Liver (tissue), 9 donors: ENCODE measurements around the gene TCF19. TPM values are rescaled to one million over a fixed set of nuclear protein-coding genes. Genes with fewer than 3 reads are reported as not detected.

ENCODE experiments used
- DNase-seq: peaks from one replicate; pipeline ENCODE4 v3.0.0-alpha.2; 2017; ENCODE audit warnings: low spot score
- H3K27ac ChIP-seq, 2 donors: one replicate each; pipeline ENCODE4 v1.7.0; 2013; ENCODE audit warnings: inconsistent platforms in 2 of 2, low read length in 2 of 2, control low read depth in 1 of 2, low read depth in 1 of 2, mild to moderate bottlenecking in 1 of 2
- H3K27me3 ChIP-seq, 4 donors: one replicate each; pipeline versions ENCODE4 v1.6.1 to v1.7.0; 2013; ENCODE audit warnings: low read length in 3 of 4, inconsistent platforms in 1 of 4, mild to moderate bottlenecking in 1 of 4, moderate library complexity in 1 of 4; ENCODE audit not compliant: control insufficient read depth in 4 of 4, insufficient read depth in 4 of 4
- H3K36me3 ChIP-seq, 4 donors: one replicate each; pipeline versions ENCODE4 v1.6.1 to v1.7.0; 2013; ENCODE audit warnings: low read length in 3 of 4, mild to moderate bottlenecking in 3 of 4, low read depth in 1 of 4, moderate library complexity in 1 of 4; ENCODE audit not compliant: control insufficient read depth in 4 of 4, insufficient read depth in 3 of 4
- H3K4me1 ChIP-seq, 4 donors: one replicate each; pipeline versions ENCODE4 v1.6.1 to v1.7.0; 2013; ENCODE audit warnings: low read length in 3 of 4, mild to moderate bottlenecking in 3 of 4, moderate library complexity in 1 of 4; ENCODE audit not compliant: control insufficient read depth in 4 of 4, insufficient read depth in 4 of 4
- H3K4me3 ChIP-seq, 3 donors: one replicate each; pipeline versions ENCODE4 v1.6.1 to v1.7.0; 2013; ENCODE audit warnings: low read length in 3 of 3, control low read depth in 1 of 3, low read depth in 1 of 3, mild to moderate bottlenecking in 1 of 3
- H3K9ac ChIP-seq, 2 donors: one replicate each; pipeline ENCODE4 v1.7.0; 2013; ENCODE audit warnings: low read length in 2 of 2, mild to moderate bottlenecking in 2 of 2, moderate library complexity in 2 of 2, control low read depth in 1 of 2, low read depth in 1 of 2
- H3K9me3 ChIP-seq, 4 donors: one replicate each; pipeline versions ENCODE4 v1.6.1 to v1.7.0; 2013; ENCODE audit warnings: low read length in 3 of 4; ENCODE audit not compliant: control insufficient read depth in 4 of 4
- ATF3 ChIP-seq: IDR thresholded peaks from 2 replicates; pipeline ENCODE4 v1.6.1; 2016; ENCODE audit warnings: antibody characterized with exemption
- CTCF ChIP-seq: fragments of 150-350 bp; IDR thresholded peaks from 2 replicates; pipeline ENCODE4 v1.5.1; 2017; ENCODE audit warnings: improper control_type of control experiment, low read depth, low read length; ENCODE audit not compliant: missing input control
- EGR1 ChIP-seq, 2 donors: IDR thresholded peaks; 2 replicates each; pipeline ENCODE4 v1.6.1; 2016 to 2018; ENCODE audit warnings: antibody characterized with exemption in 2 of 2, low read depth in 2 of 2
- FOXA1 ChIP-seq: IDR thresholded peaks from 2 replicates; pipeline ENCODE4 v1.6.1; 2016; ENCODE audit warnings: antibody characterized with exemption
- FOXA2 ChIP-seq: IDR thresholded peaks from 2 replicates; pipeline ENCODE4 v1.6.1; 2016; ENCODE audit warnings: antibody characterized with exemption
- GABPA ChIP-seq, 2 donors: IDR thresholded peaks in 1 of 2; conservative IDR thresholded peaks in 1 of 2; 2 replicates each; pipeline ENCODE4 v1.6.1; 2016; ENCODE audit warnings: antibody characterized with exemption in 2 of 2, mild to moderate bottlenecking in 1 of 2, moderate library complexity in 1 of 2
- HNF4A ChIP-seq, 2 donors: conservative IDR thresholded peaks; 2 replicates each; pipeline ENCODE4 v1.6.1; 2016; ENCODE audit warnings: antibody characterized with exemption in 2 of 2, mild to moderate bottlenecking in 2 of 2
- HNF4G ChIP-seq: IDR thresholded peaks from 2 replicates; pipeline ENCODE4 v1.6.1; 2016; ENCODE audit warnings: antibody characterized with exemption
- MAX ChIP-seq: IDR thresholded peaks from 2 replicates; pipeline ENCODE4 v1.6.1; 2016; ENCODE audit warnings: antibody characterized with exemption
- NR2F2 ChIP-seq: IDR thresholded peaks from 2 replicates; pipeline ENCODE4 v1.6.1; 2016; ENCODE audit warnings: antibody characterized with exemption
- RAD21 ChIP-seq, 2 donors: IDR thresholded peaks; 2 replicates each; pipeline ENCODE4 v1.6.1; 2016; ENCODE audit warnings: antibody characterized with exemption in 2 of 2, mild to moderate bottlenecking in 2 of 2
- REST ChIP-seq: IDR thresholded peaks from 2 replicates; pipeline ENCODE4 v1.6.1; 2016; ENCODE audit warnings: antibody characterized with exemption, mild to moderate bottlenecking
- RXRA ChIP-seq, 2 donors: IDR thresholded peaks; 2 replicates each; pipeline ENCODE4 v1.6.1; 2017 to 2018; ENCODE audit warnings: antibody characterized with exemption in 2 of 2, mild to moderate bottlenecking in 1 of 2
- SP1 ChIP-seq: IDR thresholded peaks from 2 replicates; pipeline ENCODE4 v1.6.1; 2018; ENCODE audit warnings: antibody characterized with exemption, mild to moderate bottlenecking
- TAF1 ChIP-seq: conservative IDR thresholded peaks from 2 replicates; pipeline ENCODE4 v1.6.1; 2016; ENCODE audit warnings: antibody characterized with exemption, mild to moderate bottlenecking
- YY1 ChIP-seq: IDR thresholded peaks from 2 replicates; pipeline ENCODE4 v1.6.1; 2016; ENCODE audit warnings: antibody characterized with exemption, mild to moderate bottlenecking
- ZBTB33 ChIP-seq: IDR thresholded peaks from 2 replicates; pipeline ENCODE4 v1.6.1; 2016; ENCODE audit warnings: antibody characterized with exemption
- WGBS: extraction: QIAGEN DNeasy Blood & Tissue Kit; methylation state at CpG from one replicate; pipeline ENCODE4 v1.1.7; 2013; 5-methylcytosine and 5-hydroxymethylcytosine counted together
- polyA plus RNA-seq, 2 donors: library from polyadenylated mRNA; stranded (reverse) in 1 of 2; unstranded in 1 of 2; fragments of 200-250 nt in 1 of 2; fragments of >200 nt in 1 of 2; fragmentation: Nextera tagmentation in 1 of 2; extraction: Ambion mirVana in 1 of 2; gene quantifications; one replicate each; pipeline versions ENCODE4 v1.2.1 to v1.2.3, GENCODE V29; 2013 to 2015
- total RNA-seq, 2 donors: library from RNA; depleted of rRNA; stranded (reverse); fragments of >200 nt; gene quantifications; one replicate each; pipeline ENCODE4 v1.2.3, GENCODE V29; 2014
- donor health status: healthy.
- donor health status: healthy.
- donor health status: healthy.
- donor health status: healthy.
- donor health status: healthy.

TCF19 gene
- total and polyA plus RNA-seq, 4 donors = 0.63 to 16.8 (median 2.0) TPM

- Histone ChIP-seq H3K36me3 (no peaks in the 10 kb centered on the region), H3K9me3 (no peaks in the 10 kb centered on the region), H3K27ac (no peak overlapping the region), H3K9ac (no peak overlapping the region), H3K4me3 (no peak overlapping the region), H3K27me3 (no peaks in the 10 kb centered on the region), H3K4me1 (peaks cover 0 to 25% (median 6%) of the 10 kb centered on the region in 4 donors)
- TF ChIP-seq HNF4A (conservative IDR thresholded peaks at IDR 0.05) (peak; percentile 33 to 90), HNF4G (peak; percentile 69), SP1 (peak; percentile 64), TAF1 (no peak), RXRA (IDR thresholded peaks at IDR 0.05) (no peak)
- no peak for DNase-seq
- WGBS = 40% methylated on average over 2 of the region's 2 CpGs
These were observed 50.7 kb downstream of the TCF19 start for GRCh38 chr6:31209137-31209536.

GRCh38 chr6:31210123-31210522 is 51.7 kb downstream of the TCF19 start:
- Histone ChIP-seq H3K9me3 (no peaks in the 10 kb centered on the region), H3K9ac (no peak overlapping the region), H3K36me3 (no peaks in the 10 kb centered on the region), H3K27me3 (no peaks in the 10 kb centered on the region), H3K27ac (no peak overlapping the region), H3K4me3 (no peak overlapping the region), H3K4me1 (peaks cover 0 to 17% (median 6%) of the 10 kb centered on the region in 4 donors)
- DNase-seq = no peak
- TF ChIP-seq HNF4A (conservative IDR thresholded peaks at IDR 0.05) = no peak
- TF ChIP-seq ATF3 = no peak
- TF ChIP-seq GABPA (IDR thresholded peaks at IDR 0.05 in 1 of 2, conservative IDR thresholded peaks at IDR 0.05 in 1 of 2) = no peak
- no peak for TF ChIP-seq RXRA (IDR thresholded peaks at IDR 0.05)
- no peak for TF ChIP-seq MAX
- no peak for TF ChIP-seq TAF1
- no peak for TF ChIP-seq NR2F2
- no peak for TF ChIP-seq FOXA1
- no peak for TF ChIP-seq HNF4G
- no peak for TF ChIP-seq YY1
- TF ChIP-seq CTCF = no peak
- TF ChIP-seq ZBTB33 = no peak
- TF ChIP-seq EGR1 (IDR thresholded peaks at IDR 0.05; ENCODE audit: low read depth in 2 of 2) = no peak
- TF ChIP-seq RAD21 (IDR thresholded peaks at IDR 0.05) = no peak
- TF ChIP-seq FOXA2 = no peak
- TF ChIP-seq SP1 = no peak
- TF ChIP-seq REST = no peak
- 40% methylated on average over 6 of the region's 6 CpGs for WGBS
